Common myeloid progenitor, CD34-positive (primary cell): Measurements from ENCODE around the gene CACNA2D1.

Source experiments
- CTCF ChIA-PET: fragments of 350-600 bp; sonication (Branson Sonifier 250); formaldehyde crosslinking; loops from one replicate; lab custom pipeline; 2021; ENCODE audit warnings: antibody characterized with exemption; lab: Charles Lee
- POLR2A ChIA-PET: fragments of 350-600 bp; sonication (Branson Sonifier 250); formaldehyde crosslinking; loops from one replicate; lab custom pipeline; 2021; ENCODE audit warnings: antibody characterized with exemption; lab: Charles Lee
- DNase-seq, 3 donors: peaks; one replicate each; pipeline versions ENCODE4 v3.0.0 to v3.0.0-alpha.2; 2013
- H3K27ac ChIP-seq, 2 experiments: 1 replicate in 1 of 2; 2 replicates in 1 of 2; pipeline ENCODE4 v1.7.0; 2013; ENCODE audit warnings: inconsistent platforms in 2 of 2, low read length in 2 of 2, mild to moderate bottlenecking in 2 of 2, low read depth in 1 of 2, moderate library complexity in 1 of 2; ENCODE audit not compliant: severe bottlenecking in 2 of 2, insufficient read depth in 1 of 2, poor library complexity in 1 of 2
- H3K27me3 ChIP-seq, 5 experiments: replicated peaks in 2 of 5; 1 replicate in 3 of 5; 2 replicates in 2 of 5; pipeline versions ENCODE4 v1.6.1 to v1.7.0; 2013; ENCODE audit warnings: low read length in 4 of 5, mild to moderate bottlenecking in 2 of 5, moderate library complexity in 2 of 5, inconsistent platforms in 1 of 5; ENCODE audit not compliant: insufficient read depth in 5 of 5, control insufficient read depth in 4 of 5
- H3K36me3 ChIP-seq, 4 experiments: 1 replicate in 2 of 4; 2 replicates in 2 of 4; pipeline versions ENCODE4 v1.6.1 to v1.7.0; 2013; ENCODE audit warnings: low read length in 3 of 4, control low read depth in 1 of 4, mild to moderate bottlenecking in 1 of 4; ENCODE audit not compliant: control insufficient read depth in 4 of 4, insufficient read depth in 4 of 4
- H3K4me1 ChIP-seq, 4 experiments: 1 replicate in 3 of 4; 2 replicates in 1 of 4; pipeline versions ENCODE4 v1.6.1 to v1.7.1; 2013; ENCODE audit warnings: low read length in 3 of 4, mild to moderate bottlenecking in 3 of 4, control low read depth in 1 of 4, inconsistent platforms in 1 of 4, moderate library complexity in 1 of 4; ENCODE audit not compliant: control insufficient read depth in 4 of 4, insufficient read depth in 4 of 4; ENCODE audit errors: control extremely low read depth in 1 of 4
- H3K4me3 ChIP-seq, 7 experiments: 1 replicate in 4 of 7; 2 replicates in 3 of 7; pipeline versions ENCODE4 v1.5.1 to v1.7.0; 2013; ENCODE audit warnings: mild to moderate bottlenecking in 7 of 7, low read length in 6 of 7, moderate library complexity in 6 of 7, inconsistent platforms in 2 of 7, low read depth in 2 of 7, control low read depth in 1 of 7; ENCODE audit not compliant: insufficient read depth in 4 of 7, control insufficient read depth in 1 of 7; ENCODE audit errors: extremely low read depth in 1 of 7
- H3K9me3 ChIP-seq, 5 experiments: 1 replicate in 4 of 5; 2 replicates in 1 of 5; pipeline versions ENCODE4 v1.6.1 to v1.7.1; 2013; ENCODE audit warnings: low read length in 4 of 5, mild to moderate bottlenecking in 2 of 5, inconsistent platforms in 1 of 5, low read depth in 1 of 5, moderate library complexity in 1 of 5; ENCODE audit not compliant: control insufficient read depth in 4 of 5, insufficient read depth in 2 of 5; ENCODE audit errors: control extremely low read depth in 1 of 5
- WGBS: methylation state at CpG from one replicate; pipeline ENCODE4 v1.1.5; 2013; ENCODE audit not compliant: insufficient coverage; 5-methylcytosine and 5-hydroxymethylcytosine counted together

Gene CACNA2D1

DNA sequence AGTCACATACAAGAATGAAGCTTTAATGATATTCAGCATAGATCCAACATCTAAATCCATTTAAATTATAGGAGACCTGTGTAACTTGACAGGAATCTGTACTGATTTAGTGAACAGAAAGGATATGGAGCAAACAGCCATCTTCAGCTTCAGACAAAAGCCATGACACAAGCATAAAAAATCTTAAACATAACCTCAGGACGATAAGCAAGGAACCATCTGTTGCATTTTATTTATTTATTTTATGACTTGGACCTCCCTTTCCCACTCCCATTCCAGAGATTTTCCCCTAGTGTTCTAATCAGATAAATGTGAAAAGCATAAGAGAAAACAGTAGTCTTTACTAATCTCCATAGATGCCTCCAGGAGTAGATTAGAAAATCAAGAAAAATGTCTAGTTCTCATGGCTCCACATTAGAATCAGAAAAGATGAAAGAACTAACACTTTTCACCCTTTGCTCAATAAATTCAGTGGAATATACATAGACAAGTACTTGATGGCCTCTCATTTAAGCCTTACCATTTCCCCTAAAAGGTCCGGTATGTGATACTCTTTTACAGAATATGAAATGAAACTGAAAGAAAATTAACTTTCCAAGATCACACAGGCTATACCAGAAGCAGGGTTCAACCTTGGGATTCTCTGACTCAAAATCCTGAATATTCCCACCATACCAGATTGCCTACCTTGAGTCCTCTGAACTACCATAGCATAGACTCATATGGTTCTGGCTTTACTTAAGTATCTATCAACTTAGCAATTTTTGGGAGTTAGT lies 15.2 kb downstream of the CACNA2D1 start:
- DNase-seq: no peak
- no peak overlapping the region for H3K27ac ChIP-seq
- no peaks in the 10 kb centered on the region for H3K9me3 ChIP-seq
- no peaks in the 10 kb centered on the region for H3K4me1 ChIP-seq
- ChIA-PET CTCF (no interaction called here), POLR2A (no interaction called here)
- peaks cover 0 to 4% (median 2%) of the 10 kb centered on the region in 5 experiments for H3K27me3 ChIP-seq
- H3K4me3 ChIP-seq: no peak overlapping the region
- 100% methylated on average over 1 of the region's 2 CpGs for WGBS
- H3K36me3 ChIP-seq: no peaks in the 10 kb centered on the region

DNA sequence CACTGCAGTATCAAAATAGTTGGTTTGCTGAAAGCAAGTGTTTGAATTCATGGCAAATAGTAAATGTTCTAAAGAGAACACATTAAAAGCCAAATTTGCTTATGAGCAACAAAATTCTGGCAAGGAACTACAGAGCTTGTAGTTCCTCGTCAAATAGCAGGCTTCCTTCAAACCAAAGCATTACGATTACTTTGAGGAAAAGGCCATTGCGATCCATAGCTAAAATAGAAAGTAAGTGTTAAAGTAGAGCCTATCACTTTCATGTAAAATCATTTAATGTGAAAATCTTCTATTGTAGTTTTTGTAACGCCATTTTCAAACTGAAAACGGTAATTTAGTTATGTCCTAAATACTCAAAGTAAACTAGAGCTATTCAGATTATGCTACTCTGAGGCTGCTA lies 20.1 kb downstream of the CACNA2D1 start:
- Histone ChIP-seq H3K4me1 (no peaks in the 10 kb centered on the region), H3K36me3 (no peaks in the 10 kb centered on the region), H3K9me3 (no peaks in the 10 kb centered on the region), H3K4me3 (no peak overlapping the region), H3K27ac (no peak overlapping the region), H3K27me3 (peaks cover 0 to 3% (median 2%) of the 10 kb centered on the region in 5 experiments)
- ChIA-PET POLR2A (no interaction called here), CTCF (no interaction called here)
- no CpG with 5 or more reads among the region's 5 CpGs for WGBS
- DNase-seq: no peak

DNA sequence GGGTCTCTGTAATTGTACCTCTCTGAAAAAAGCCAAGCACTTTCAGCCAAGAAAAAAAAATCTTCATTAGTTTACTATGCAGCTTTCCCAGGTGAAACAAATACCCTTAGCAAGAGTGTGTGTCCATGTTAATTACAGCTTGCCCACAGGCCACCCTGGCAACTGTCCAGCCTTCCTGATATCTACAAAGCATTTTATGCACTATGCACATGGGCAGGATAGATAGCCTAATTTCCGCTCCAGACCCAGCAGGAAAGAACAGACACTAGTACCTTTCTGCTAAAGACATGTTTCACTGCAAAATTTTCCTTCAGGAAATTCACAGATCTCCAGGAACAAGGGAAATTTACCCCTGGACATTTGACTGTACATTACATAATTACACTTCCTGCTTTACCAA lies 24.4 kb downstream of the CACNA2D1 start:
- Histone ChIP-seq H3K27ac (no peak overlapping the region), H3K9me3 (no peaks in the 10 kb centered on the region), H3K4me1 (no peaks in the 10 kb centered on the region), H3K36me3 (no peaks in the 10 kb centered on the region), H3K27me3 (peaks cover 0 to 3% (median 0%) of the 10 kb centered on the region in 5 experiments), H3K4me3 (no peak overlapping the region)
- CTCF ChIA-PET: interaction anchor here (0.6 kb wide), 1 partner anchor 11 kb away, joined by 3 read pairs; no protein-coding TSS in a partner anchor
- POLR2A ChIA-PET: no interaction called here
- no peak for DNase-seq
- 100% methylated on average over 1 of the region's 1 CpG for WGBS

DNA sequence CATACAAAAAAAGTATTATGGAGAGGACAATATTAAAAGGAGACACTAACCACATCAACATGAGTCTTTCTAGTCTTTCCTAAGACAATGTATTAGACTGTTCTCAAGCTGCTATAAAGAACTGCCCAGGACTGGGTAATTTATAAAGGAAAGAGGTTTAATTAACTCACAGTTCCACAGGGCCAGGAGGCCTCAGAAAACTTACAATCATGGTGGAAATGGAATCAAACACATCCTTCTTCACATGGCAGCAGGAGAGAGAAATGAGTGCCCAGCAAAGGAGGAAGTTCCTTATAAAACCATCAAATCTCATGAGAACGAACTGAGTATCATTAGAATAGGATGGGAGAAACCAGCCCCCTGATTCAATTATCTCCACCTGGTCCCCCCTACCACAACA lies 25.7 kb downstream of the CACNA2D1 start:
- Histone ChIP-seq H3K4me1 (no peaks in the 10 kb centered on the region), H3K27ac (no peak overlapping the region), H3K4me3 (no peak overlapping the region), H3K36me3 (no peaks in the 10 kb centered on the region), H3K9me3 (no peaks in the 10 kb centered on the region), H3K27me3 (peaks cover 0 to 3% (median 0%) of the 10 kb centered on the region in 5 experiments)
- DNase-seq: no peak
- POLR2A ChIA-PET: no interaction called here
- CTCF ChIA-PET: no interaction called here
- no CpG with 5 or more reads among the region's 1 CpG for WGBS

DNA sequence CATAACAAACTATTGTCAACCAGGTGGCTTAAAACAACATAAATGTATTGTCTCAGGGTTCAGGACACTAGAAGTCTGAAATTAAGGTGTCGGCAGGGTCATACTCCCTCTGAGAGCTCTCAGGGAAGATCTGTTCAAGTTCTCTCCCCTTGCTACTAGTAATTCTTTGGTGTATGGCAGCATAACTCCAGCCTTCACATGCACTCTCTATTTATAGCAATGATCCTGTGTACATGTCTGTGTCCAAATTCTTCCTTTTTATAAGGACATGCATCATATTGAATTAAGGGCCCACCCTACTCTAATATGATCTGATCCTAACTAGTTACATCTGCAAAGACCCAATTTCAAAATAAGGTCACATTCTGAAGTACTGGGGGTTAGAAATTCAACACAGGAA lies 27.2 kb downstream of the CACNA2D1 start:
- no peak overlapping the region for H3K4me3 ChIP-seq
- H3K27me3 ChIP-seq: peaks cover 0 to under 1% (median 0%) of the 10 kb centered on the region in 5 experiments
- no peaks in the 10 kb centered on the region for H3K36me3 ChIP-seq
- no peak for DNase-seq
- no peak overlapping the region for H3K27ac ChIP-seq
- POLR2A ChIA-PET: no interaction called here
- no peaks in the 10 kb centered on the region for H3K9me3 ChIP-seq
- CTCF ChIA-PET: no interaction called here
- WGBS: 100% methylated on average over 1 of the region's 1 CpG
- H3K4me1 ChIP-seq: no peaks in the 10 kb centered on the region

DNA sequence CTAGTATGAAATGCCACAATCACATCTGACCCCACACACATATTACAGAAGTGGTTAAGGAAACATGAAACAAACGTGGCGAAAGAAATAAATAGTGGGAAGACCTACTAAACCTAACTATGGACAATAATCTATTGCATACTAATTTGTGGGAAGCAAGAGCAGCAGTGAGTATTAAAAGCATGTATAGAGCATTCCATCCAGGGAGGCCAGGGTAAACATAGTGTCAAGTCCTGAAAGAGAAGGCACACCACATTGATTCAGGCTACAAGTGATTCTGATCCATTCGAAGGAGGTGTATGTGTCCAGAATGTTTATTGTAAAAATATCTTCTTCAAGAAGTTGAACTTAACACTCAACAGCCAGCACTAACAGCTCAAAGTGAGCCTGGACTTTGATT lies 29.2 kb downstream of the CACNA2D1 start:
- no CpG with 5 or more reads among the region's 3 CpGs for WGBS

DNA sequence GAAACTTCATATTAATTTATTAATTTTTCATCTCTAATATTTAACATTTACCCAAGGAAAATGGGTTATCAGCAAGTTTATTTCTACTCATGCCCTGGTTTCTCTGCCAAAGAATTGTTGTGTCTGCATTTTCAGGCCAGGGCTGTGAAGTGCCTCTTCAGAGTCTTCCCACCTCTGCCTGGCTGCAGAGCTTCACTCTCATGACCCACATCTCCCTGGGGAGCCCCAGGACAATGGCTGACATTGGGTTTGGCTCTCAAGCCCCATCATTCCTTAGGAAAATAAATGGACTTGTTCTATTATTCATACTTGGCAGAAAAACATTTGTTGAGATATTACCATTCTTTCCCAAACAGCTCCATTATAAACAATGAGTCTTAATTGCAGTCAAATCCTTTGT lies 30.3 kb downstream of the CACNA2D1 start:
- CTCF ChIA-PET: no interaction called here
- Histone ChIP-seq H3K27ac (no peak overlapping the region), H3K9me3 (no peaks in the 10 kb centered on the region), H3K4me3 (no peak overlapping the region), H3K4me1 (no peaks in the 10 kb centered on the region), H3K27me3 (no peaks in the 10 kb centered on the region), H3K36me3 (no peaks in the 10 kb centered on the region)
- POLR2A ChIA-PET: no interaction called here
- DNase-seq: no peak

More for the DNA sequence above, 29.2 kb downstream of the CACNA2D1 start:
- Histone ChIP-seq H3K4me1 (no peaks in the 10 kb centered on the region), H3K27me3 (no peaks in the 10 kb centered on the region), H3K27ac (no peak overlapping the region), H3K4me3 (no peak overlapping the region), H3K9me3 (no peaks in the 10 kb centered on the region), H3K36me3 (no peaks in the 10 kb centered on the region)
- DNase-seq: no peak
- CTCF ChIA-PET: no interaction called here
- POLR2A ChIA-PET: no interaction called here
